NCI-H2227 (cell line): ENCODE data around the gene FBXO31.

Experiments
- DNase-seq: peaks from one replicate; lab custom pipeline; 2025; ENCODE audit not compliant: unreplicated experiment; lab: John Stamatoyannopoulos, UW

Gene FBXO31

DNA sequence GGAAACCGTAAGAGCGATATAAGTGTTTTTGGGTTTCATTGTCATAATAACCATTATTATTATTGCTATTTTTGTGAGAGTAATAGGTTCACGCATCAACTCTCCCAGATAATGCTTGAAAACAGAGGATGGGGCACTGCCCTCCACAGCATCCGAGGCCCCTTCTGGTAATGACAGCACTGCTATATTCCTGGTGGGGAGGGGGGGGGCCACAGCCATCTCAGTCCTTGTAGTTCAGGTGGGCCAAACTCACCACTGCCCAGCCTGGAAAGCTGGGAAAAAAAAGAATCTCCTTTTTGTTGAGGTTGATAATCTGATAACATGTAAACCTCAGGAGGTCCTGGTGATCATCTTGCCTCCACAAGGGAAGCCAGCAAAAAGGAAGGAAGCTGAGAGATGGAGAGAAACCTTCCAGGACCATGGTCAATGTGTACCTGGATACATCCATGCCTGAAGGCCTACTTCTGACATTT, 67.1 kb downstream of the FBXO31 start:
- no peak for DNase-seq

GRCh38 chr16:87314990-87315420, 68.6 kb downstream of the FBXO31 start:
- DNase-seq = no peak

- DNase-seq = no peak
Measured at GRCh38 chr16:87312008-87312407, 71.6 kb downstream of the FBXO31 start.

DNA sequence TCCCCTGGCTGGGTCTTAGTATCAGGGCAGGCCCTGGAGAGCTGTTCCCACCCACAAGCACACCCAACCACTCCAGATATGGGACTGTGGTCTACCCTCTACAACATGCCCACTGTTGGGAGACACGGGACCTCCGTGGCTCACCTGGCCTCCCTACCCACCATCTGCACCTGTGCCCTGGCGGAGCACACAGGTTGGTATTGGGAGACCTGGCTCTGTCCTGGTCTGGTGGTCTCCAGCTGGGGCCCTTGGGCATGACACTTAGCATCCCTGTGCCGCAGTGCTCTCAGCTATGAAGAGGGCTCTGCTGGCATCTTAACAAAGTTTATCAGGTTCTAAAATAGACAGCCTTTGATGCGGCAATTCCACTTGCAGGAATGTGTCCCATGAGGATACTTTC, 72.2 kb downstream of the FBXO31 start:
- no peak for DNase-seq

GRCh38 chr16:87310610-87311009, 73.0 kb downstream of the FBXO31 start:
- DNase-seq = no peak

DNA sequence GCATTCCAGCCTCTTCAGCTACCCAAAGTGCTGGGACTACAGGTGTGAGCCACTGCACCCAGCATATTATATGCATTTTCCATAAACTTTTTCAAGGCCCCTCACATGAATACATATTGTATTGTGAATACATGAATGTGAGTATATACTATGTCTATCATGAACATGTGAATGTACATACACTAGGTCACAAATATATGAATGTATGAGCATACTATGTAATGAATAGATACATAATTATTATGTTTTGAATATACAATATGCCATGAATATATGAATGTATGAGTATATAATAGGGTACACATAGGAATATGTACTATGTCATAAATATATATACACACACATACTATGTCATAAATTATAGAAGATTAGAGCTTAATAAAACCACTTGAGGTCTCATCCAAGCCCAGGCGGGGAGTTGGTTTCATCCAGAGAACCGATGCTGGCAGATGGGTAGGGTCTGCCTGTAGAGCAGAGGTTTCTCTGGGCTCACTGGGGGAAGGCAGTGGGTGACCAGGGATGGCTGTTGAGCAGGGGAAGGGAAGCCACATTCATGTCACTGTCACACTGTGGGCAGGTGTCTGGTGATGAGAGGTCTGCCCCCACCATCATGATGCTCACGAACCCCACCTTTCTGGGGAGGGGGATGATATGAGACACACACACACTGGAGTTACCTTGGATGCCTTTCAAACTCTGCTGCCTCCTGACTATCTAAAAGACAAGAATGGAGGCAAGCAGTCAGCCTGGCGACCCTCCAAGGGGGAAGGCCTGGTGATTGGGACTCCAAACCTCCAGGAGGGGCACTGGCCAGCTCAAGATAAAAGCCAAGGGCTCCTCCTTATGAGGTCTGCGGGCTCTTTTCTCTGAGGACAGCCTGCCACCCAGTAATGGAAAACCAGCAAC, 73.7 kb downstream of the FBXO31 start:
- DNase-seq = no peak

DNA sequence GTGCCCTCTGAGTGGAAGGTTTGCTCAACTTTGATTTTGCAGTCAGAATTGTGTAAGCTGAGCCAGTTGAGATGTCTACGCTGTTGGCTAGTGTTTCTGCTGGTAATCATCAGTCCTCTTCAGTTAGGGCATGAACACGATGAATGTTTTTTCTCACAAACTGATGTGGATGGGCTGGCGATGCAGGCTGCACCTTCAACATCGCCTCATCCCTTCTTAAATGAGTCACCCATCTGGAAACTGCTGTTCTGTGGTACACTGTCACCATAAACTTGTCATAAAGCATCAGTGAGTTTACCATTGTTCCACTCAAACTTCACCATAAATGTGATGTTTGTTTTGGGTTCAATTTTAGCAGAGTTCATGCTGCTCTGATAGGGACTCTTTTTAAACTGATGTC, 74.8 kb downstream of the FBXO31 start:
- DNase-seq = no peak

GRCh38 chr16:87306516-87306915, 77.1 kb downstream of the FBXO31 start:
- DNase-seq = no peak

DNA sequence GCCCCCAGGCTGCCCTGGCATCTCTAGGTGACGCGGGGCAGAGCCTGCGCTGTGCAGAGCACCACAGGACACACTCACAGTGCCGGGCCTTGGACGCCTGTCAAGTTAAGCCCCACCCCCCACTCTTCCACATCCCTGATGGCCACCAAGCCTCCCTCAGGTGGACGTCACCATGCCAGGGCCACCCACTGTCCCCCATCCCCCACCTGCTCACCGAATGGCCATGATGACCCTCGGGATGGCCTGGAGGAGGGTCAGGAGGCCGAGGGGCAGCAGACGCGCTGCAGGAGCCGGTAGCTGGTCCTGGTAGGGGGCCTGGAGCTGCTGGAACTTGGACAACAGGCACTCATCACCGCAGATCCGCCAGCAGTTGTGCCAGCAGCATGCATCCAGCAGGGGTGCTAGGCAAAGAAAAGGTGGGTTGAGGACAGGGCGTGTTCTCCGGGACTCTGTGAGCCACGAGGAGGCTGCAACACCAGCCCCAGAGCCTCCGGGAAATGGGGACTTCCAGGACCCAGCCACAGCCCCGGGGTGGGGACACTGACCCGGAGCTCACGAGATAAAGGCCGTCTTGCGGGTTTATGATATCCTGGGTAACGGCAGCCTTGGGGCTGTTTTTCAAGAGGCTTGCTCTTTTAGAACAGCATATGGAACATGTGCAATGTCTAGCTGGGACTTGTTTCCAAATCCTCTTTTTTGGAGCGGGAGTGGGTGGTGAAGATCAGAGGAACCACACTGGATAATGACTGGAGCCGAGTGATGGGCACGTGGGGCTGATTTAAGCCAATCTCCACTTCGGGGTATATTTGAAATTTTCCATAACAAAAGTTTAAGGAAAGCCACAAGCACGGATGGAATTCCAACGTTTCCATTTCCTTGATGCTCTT, 77.8 kb downstream of the FBXO31 start:
- DNase-seq = no peak

- no peak for DNase-seq
Measured at GRCh38 chr16:87304951-87305350, 78.6 kb downstream of the FBXO31 start.

GRCh38 chr16:87303962-87304521, 79.5 kb downstream of the FBXO31 start:
- no peak for DNase-seq

GRCh38 chr16:87303431-87303930, 80.1 kb downstream of the FBXO31 start:
- no peak for DNase-seq

DNA sequence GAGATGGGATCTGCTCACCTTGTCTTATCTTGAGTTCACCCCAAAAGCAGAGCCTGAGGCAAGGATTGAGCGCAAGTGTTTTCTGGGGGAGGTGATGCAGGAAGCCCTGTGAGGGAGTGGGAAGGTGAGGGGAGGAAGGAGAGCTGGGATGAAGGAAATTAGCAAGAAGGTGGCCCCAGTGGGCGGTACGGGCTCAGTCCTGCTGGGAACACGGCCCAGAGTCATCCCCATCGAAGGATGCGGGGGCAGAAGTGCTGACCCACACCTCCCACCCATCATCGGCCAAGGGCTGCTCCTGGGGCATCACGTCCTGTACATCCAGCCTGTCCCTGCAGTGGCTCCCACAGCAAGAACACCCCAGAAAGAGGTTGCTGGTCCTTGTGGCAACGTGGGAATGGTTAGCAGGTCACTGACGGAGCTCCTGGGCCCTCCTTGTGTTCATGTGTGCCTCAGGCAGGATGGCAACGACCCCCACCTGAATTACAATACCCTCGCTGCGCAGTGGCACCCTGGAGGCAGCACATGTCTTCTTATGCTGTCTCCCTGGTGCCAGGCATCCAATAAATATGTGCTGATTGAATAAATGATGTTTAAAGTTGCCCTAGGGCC, 84.6 kb downstream of the FBXO31 start:
- no peak for DNase-seq

DNA sequence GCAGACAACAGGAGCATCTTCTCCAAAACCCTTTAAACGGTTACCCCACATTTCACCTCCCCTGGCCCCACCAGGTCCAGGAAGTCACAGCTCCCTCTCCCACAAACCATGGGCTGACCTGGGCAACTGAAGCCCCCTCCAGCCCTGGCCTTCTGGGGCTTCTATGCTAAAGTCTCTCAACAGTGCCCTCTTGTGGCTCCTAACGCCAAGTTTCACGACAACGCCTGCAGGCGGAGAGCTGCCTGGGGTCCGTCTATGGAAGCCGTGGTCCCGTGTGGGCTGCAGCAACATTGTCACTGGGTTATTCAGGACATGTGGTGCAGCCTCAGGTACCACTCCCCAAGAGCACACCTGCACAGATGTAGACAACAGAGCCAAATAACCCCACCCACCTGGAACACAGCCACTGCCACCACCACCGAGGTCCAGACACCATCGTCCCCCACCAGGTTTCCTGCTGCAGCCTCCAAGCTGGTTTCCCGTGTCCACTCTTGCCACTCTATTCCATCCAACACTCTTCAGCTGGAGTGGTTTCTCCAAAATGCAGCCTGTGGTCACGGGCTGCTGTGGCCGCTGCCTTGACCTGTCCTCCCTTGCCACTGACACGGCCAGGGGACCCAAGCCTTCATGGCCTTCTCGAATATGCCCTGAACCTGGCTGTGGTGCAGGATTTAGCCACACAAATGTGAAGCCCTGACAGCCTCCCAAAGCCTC, 85.5 kb downstream of the FBXO31 start:
- peak; percentile 27 for DNase-seq

- DNase-seq = no peak
Measured at GRCh38 chr16:87297407-87297806, 86.2 kb downstream of the FBXO31 start.

DNA sequence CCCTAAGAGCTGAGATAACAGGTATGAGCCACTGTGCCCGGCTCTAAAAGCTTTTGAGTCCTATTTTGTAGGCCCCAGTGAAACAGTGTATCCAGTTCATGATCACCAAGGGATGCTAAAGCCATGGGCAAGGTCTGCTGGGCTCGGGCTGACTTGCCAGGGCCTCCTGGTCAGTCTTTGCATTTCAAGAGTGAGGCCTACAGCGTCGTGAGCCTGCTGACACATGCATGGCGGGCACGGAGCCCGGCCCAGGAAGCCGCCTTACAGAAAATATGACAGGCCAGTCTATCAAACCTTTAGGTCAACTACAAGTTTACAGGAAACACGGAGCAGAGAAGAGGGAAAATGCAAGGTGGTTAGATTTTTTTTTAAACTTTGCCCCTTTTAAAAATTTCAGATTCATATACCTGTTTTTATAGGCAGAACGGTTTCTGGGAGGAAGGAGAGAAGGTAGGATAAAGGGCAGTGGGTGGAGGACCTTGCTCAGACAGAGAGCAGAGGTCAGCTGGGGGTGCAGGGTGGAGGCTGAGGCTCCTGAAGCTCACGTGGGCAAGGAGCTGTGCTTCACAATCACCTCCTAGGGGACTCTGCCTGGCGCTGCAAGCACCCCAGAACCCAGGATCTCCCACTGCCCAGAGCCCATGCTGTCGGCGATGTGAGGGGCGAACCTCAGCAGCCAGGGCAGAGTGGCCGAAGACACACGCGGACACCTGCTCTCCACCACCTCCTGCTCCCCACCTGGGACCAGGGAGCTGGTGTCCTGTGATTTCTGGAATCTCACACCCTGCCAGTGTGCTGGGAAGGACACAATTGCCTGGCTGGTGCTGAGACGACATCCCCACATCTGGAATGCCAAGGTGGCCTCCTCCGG, 87.7 kb downstream of the FBXO31 start:
- no peak for DNase-seq

DNA sequence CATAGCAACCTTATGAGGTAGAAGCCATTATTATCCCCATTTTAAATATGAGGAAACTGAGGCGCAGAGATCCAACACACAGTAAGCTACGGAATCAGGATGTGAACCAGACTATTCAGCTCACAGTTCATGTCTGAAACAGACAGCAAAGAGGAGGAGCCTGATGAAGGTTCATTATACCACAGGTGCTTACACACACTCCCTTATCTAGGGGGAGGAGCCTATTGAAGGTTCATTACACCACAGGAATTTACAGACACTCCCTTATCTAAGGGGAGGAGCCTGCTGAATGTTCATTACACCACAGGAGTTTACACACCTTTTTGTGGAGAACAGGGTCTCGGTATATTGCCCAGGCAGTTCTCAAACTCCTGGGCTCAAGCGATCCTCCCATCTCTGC, 88.3 kb downstream of the FBXO31 start:
- no peak for DNase-seq

GRCh38 chr16:87293990-87294389, 89.6 kb downstream of the FBXO31 start:
- DNase-seq = no peak

GRCh38 chr16:87291944-87292343, 91.6 kb downstream of the FBXO31 start:
- no peak for DNase-seq
